ENCODE results near the gene MAP2.

The MAP2 gene

GRCh38 chr2:209741953-209742352 lies 318.1 kb downstream of the MAP2 start:
- DNase-seq: no peak

GRCh38 chr2:209753020-209753419 lies 329.2 kb downstream of the MAP2 start:
- DNase-seq: no peak

GRCh38 chr2:209757163-209757562 lies 333.3 kb downstream of the MAP2 start:
- no peak for DNase-seq

- no peak for DNase-seq
Measured at GRCh38 chr2:209761566-209761965, 337.7 kb downstream of the MAP2 start.

GRCh38 chr2:209762563-209762962 lies 338.7 kb downstream of the MAP2 start:
- DNase-seq: no peak

GRCh38 chr2:209763106-209763505 lies 339.3 kb downstream of the MAP2 start:
- DNase-seq: no peak

- DNase-seq: no peak
Measured at GRCh38 chr2:209766613-209767012, 342.8 kb downstream of the MAP2 start.

GRCh38 chr2:209767316-209767715 lies 343.5 kb downstream of the MAP2 start:
- DNase-seq: no peak

- DNase-seq: no peak
Measured at GRCh38 chr2:209768557-209768956, 344.7 kb downstream of the MAP2 start.

- peak; percentile 90 for DNase-seq
Measured at GRCh38 chr2:209771474-209772289, 347.8 kb downstream of the MAP2 start, which contains the start of gene UNC80. Gene UNC80, plus strand, starts transcription at chr2:209771832. Its CDS starts 241 bp downstream, at chr2:209772073.

GRCh38 chr2:209772290-209772685 lies 348.4 kb downstream of the MAP2 start:
- no peak for DNase-seq

GRCh38 chr2:209773377-209773776 lies 349.5 kb downstream of the MAP2 start:
- no peak for DNase-seq

All from right forelimb (tissue), 1 donor.